T-helper 2 cell treated with Interferon-gamma antibody and Interleukin-4, amounts not matched to agents 5 μg/mL and 100 μg/mL, for 36 hours (primary cell): ENCODE measurements around the gene ALOX12B.
"Not testable (repeated sequence)": the region's sequence is repeated elsewhere in the genome, so short reads cannot be mapped to it uniquely, and the experiment has no call there.

Experiments used
- DNase-seq: peaks from one replicate; pipeline ENCODE4 v3.0.0; 2021; ENCODE audit warnings: low spot score
- H3K27ac Mint-ChIP-seq: one replicate; pipeline ENCODE4 v1.8.0; 2021; ENCODE audit warnings: mild to moderate bottlenecking, mixed read lengths
- H3K27me3 Mint-ChIP-seq: one replicate; pipeline ENCODE4 v1.8.0; 2021; ENCODE audit warnings: low read depth, mixed read lengths
- H3K36me3 Mint-ChIP-seq: one replicate; pipeline ENCODE4 v1.8.0; 2021; ENCODE audit warnings: low read depth, mixed read lengths
- H3K4me1 Mint-ChIP-seq: one replicate; pipeline ENCODE4 v1.8.0; 2021; ENCODE audit warnings: low read depth, mixed read lengths
- H3K4me3 Mint-ChIP-seq: one replicate; pipeline ENCODE4 v1.8.0; 2022; ENCODE audit warnings: mild to moderate bottlenecking, moderate library complexity, mixed read lengths
- H3K9me3 Mint-ChIP-seq: one replicate; pipeline ENCODE4 v1.8.0; 2021; ENCODE audit warnings: mixed read lengths

Gene ALOX12B

GRCh38 chr17:8109661-8110455 lies 22.3 kb upstream of the ALOX12B start:
- no peak overlapping the region for H3K4me3 Mint-ChIP-seq
- no peaks in the 10 kb centered on the region for H3K36me3 Mint-ChIP-seq
- peaks cover 43% of the 10 kb centered on the region for H3K27me3 Mint-ChIP-seq
- H3K27ac Mint-ChIP-seq: no peak overlapping the region
- no peaks in the 10 kb centered on the region for H3K9me3 Mint-ChIP-seq
- peaks cover 5% of the 10 kb centered on the region for H3K4me1 Mint-ChIP-seq
- peak; percentile 70 for DNase-seq

- Mint-ChIP-seq H3K36me3 (no peaks in the 10 kb centered on the region), H3K9me3 (no peaks in the 10 kb centered on the region), H3K27ac (no peak overlapping the region), H3K4me3 (no peak overlapping the region), H3K27me3 (peaks cover 35% of the 10 kb centered on the region), H3K4me1 (peaks cover 5% of the 10 kb centered on the region)
- DNase-seq: no peak
These were observed 21.6 kb upstream of the ALOX12B start for GRCh38 chr17:8108972-8109660.

GRCh38 chr17:8106980-8107379 lies 19.5 kb upstream of the ALOX12B start:
- H3K4me1 Mint-ChIP-seq, H3K36me3 Mint-ChIP-seq, H3K27ac Mint-ChIP-seq, DNase-seq, H3K9me3 Mint-ChIP-seq, H3K4me3 Mint-ChIP-seq: not testable (repeated sequence)
- peaks cover 21% of the 10 kb centered on the region for H3K27me3 Mint-ChIP-seq

- Mint-ChIP-seq H3K4me3 (no peak overlapping the region), H3K27me3 (peaks cover 14% of the 10 kb centered on the region)
These were observed 18.5 kb upstream of the ALOX12B start for GRCh38 chr17:8105957-8106398.

GRCh38 chr17:8104911-8105310 lies 17.4 kb upstream of the ALOX12B start:
- H3K36me3 Mint-ChIP-seq: no peaks in the 10 kb centered on the region
- H3K27me3 Mint-ChIP-seq: peaks cover 10% of the 10 kb centered on the region
- H3K4me1 Mint-ChIP-seq: peaks cover 3% of the 10 kb centered on the region
- no peak overlapping the region for H3K27ac Mint-ChIP-seq
- H3K4me3 Mint-ChIP-seq: no peak overlapping the region
- H3K9me3 Mint-ChIP-seq: no peaks in the 10 kb centered on the region
- DNase-seq: no peak

More at GRCh38 chr17:8105957-8106398, 18.5 kb upstream of the ALOX12B start:
- Mint-ChIP-seq H3K9me3 (no peaks in the 10 kb centered on the region), H3K4me1 (peaks cover 5% of the 10 kb centered on the region), H3K36me3 (no peaks in the 10 kb centered on the region), H3K27ac (no peak overlapping the region)
- DNase-seq: no peak

- Mint-ChIP-seq H3K9me3 (no peaks in the 10 kb centered on the region), H3K27me3 (peaks cover 12% of the 10 kb centered on the region), H3K36me3 (no peaks in the 10 kb centered on the region), H3K4me1 (peaks cover 3% of the 10 kb centered on the region), H3K4me3 (no peak overlapping the region), H3K27ac (no peak overlapping the region)
- DNase-seq: no peak
These were observed 16.0 kb upstream of the ALOX12B start for GRCh38 chr17:8103549-8103948.

GRCh38 chr17:8101721-8102120 lies 14.2 kb upstream of the ALOX12B start:
- Mint-ChIP-seq H3K36me3 (no peaks in the 10 kb centered on the region), H3K4me3 (no peak overlapping the region), H3K4me1 (peaks cover 3% of the 10 kb centered on the region), H3K27me3 (peaks cover 14% of the 10 kb centered on the region), H3K9me3 (no peaks in the 10 kb centered on the region), H3K27ac (no peak overlapping the region)
- no peak for DNase-seq

- no peak overlapping the region for H3K27ac Mint-ChIP-seq
- no peaks in the 10 kb centered on the region for H3K4me1 Mint-ChIP-seq
- DNase-seq: no peak
- H3K27me3 Mint-ChIP-seq: peaks cover 20% of the 10 kb centered on the region
- no peaks in the 10 kb centered on the region for H3K9me3 Mint-ChIP-seq
- no peak overlapping the region for H3K4me3 Mint-ChIP-seq
- no peaks in the 10 kb centered on the region for H3K36me3 Mint-ChIP-seq
These were observed 13.2 kb upstream of the ALOX12B start for GRCh38 chr17:8100763-8101162.

GRCh38 chr17:8100111-8100510 lies 12.6 kb upstream of the ALOX12B start:
- Mint-ChIP-seq H3K4me1 (peaks cover 2% of the 10 kb centered on the region), H3K27me3 (peaks cover 18% of the 10 kb centered on the region), H3K4me3 (no peak overlapping the region), H3K36me3 (no peaks in the 10 kb centered on the region), H3K27ac (no peak overlapping the region), H3K9me3 (no peaks in the 10 kb centered on the region)
- DNase-seq: no peak

GRCh38 chr17:8096541-8096940 lies 9.0 kb upstream of the ALOX12B start:
- H3K9me3 Mint-ChIP-seq: no peaks in the 10 kb centered on the region
- no peak overlapping the region for H3K27ac Mint-ChIP-seq
- DNase-seq: no peak
- H3K36me3 Mint-ChIP-seq: no peaks in the 10 kb centered on the region
- H3K27me3 Mint-ChIP-seq: peaks cover 26% of the 10 kb centered on the region
- H3K4me1 Mint-ChIP-seq: peaks cover 14% of the 10 kb centered on the region
- H3K4me3 Mint-ChIP-seq: no peak overlapping the region

- DNase-seq: no peak
- no peak overlapping the region for H3K27ac Mint-ChIP-seq
- peaks cover 14% of the 10 kb centered on the region for H3K4me1 Mint-ChIP-seq
- H3K27me3 Mint-ChIP-seq: peaks cover 35% of the 10 kb centered on the region
- H3K4me3 Mint-ChIP-seq: peak overlapping the region; percentile 7
- H3K9me3 Mint-ChIP-seq: no peaks in the 10 kb centered on the region
- H3K36me3 Mint-ChIP-seq: no peaks in the 10 kb centered on the region
These were observed 7.8 kb upstream of the ALOX12B start for GRCh38 chr17:8095361-8095760.

GRCh38 chr17:8091033-8091687 lies 3.6 kb upstream of the ALOX12B start:
- Mint-ChIP-seq H3K27me3 (peaks cover 32% of the 10 kb centered on the region), H3K4me1 (peaks cover 14% of the 10 kb centered on the region), H3K4me3 (no peak overlapping the region), H3K36me3 (no peaks in the 10 kb centered on the region), H3K9me3 (no peaks in the 10 kb centered on the region), H3K27ac (no peak overlapping the region)
- DNase-seq: no peak

GRCh38 chr17:8089728-8090127 lies 2.2 kb upstream of the ALOX12B start:
- Mint-ChIP-seq H3K36me3 (no peaks in the 10 kb centered on the region), H3K27me3 (peaks cover 32% of the 10 kb centered on the region), H3K9me3 (no peaks in the 10 kb centered on the region)

GRCh38 chr17:8087952-8088230 lies 375 bp upstream of the ALOX12B start:
- H3K27ac Mint-ChIP-seq: no peak overlapping the region
- peaks cover 29% of the 10 kb centered on the region for H3K27me3 Mint-ChIP-seq
- no peak for DNase-seq
- H3K9me3 Mint-ChIP-seq: no peaks in the 10 kb centered on the region
- no peaks in the 10 kb centered on the region for H3K4me1 Mint-ChIP-seq
- H3K36me3 Mint-ChIP-seq: no peaks in the 10 kb centered on the region
- no peak overlapping the region for H3K4me3 Mint-ChIP-seq

More at GRCh38 chr17:8089728-8090127, 2.2 kb upstream of the ALOX12B start:
- Mint-ChIP-seq H3K4me3 (no peak overlapping the region), H3K4me1 (peaks cover 8% of the 10 kb centered on the region), H3K27ac (no peak overlapping the region)
- DNase-seq: no peak
